Ascending aorta (tissue), 2 donors: ENCODE measurements around the gene ADM5. TPM values are rescaled to one million over a fixed set of nuclear protein-coding genes. Genes with fewer than 3 reads are reported as not detected.

Experiments
- DNase-seq, 2 donors: peaks; one replicate each; pipeline ENCODE4 v3.0.0-alpha.2; 2019; ENCODE audit warnings: low spot score in 2 of 2
- H3K27ac ChIP-seq, 2 donors: fragments of 200-600 bp; sonication (generic); one replicate each; pipeline ENCODE4 v1.5.1; 2016 to 2017; ENCODE audit warnings: mild to moderate bottlenecking in 1 of 2
- H3K27me3 ChIP-seq: fragments of 200-600 bp; sonication (generic); one replicate; pipeline ENCODE4 v1.5.1; 2017
- H3K36me3 ChIP-seq, 2 donors: fragments of 200-600 bp; sonication (generic); one replicate each; pipeline ENCODE4 v1.5.1; 2016
- H3K4me1 ChIP-seq, 2 donors: fragments of 200-600 bp; sonication (generic); one replicate each; pipeline ENCODE4 v1.5.1; 2016 to 2017; ENCODE audit warnings: mild to moderate bottlenecking in 1 of 2
- H3K4me3 ChIP-seq, 2 donors: fragments of 200-600 bp; sonication (generic); one replicate each; pipeline ENCODE4 v1.5.1; 2016 to 2017; ENCODE audit warnings: mild to moderate bottlenecking in 1 of 2
- H3K9me3 ChIP-seq, 2 donors: fragments of 200-600 bp; sonication (generic); one replicate each; pipeline ENCODE4 v1.5.1; 2016
- intact Hi-C: fragments of 100-400 bp; cut with DNase I; formaldehyde crosslinking; loops from one replicate; pipeline ENCODE4 v1.15.1; 2023
- total RNA-seq: library from RNA; depleted of rRNA; stranded (reverse); fragments of >200 nt; gene quantifications from one replicate; pipeline ENCODE4 v1.1.0, GENCODE V29; 2016
- TF ChIP-seq, protein P1 (sequence below), 3 experiments: fragments of 200-600 bp in 2 of 3; fragments of 450-650 bp in 1 of 3; sonication (generic) in 2 of 3; IDR thresholded peaks; one replicate each; pipeline ENCODE4 v1.5.1; 2016 to 2019; ENCODE audit warnings: antibody characterized with exemption in 3 of 3, mild to moderate bottlenecking in 1 of 3, moderate library complexity in 1 of 3

Gene ADM5
- total RNA-seq, 1 donor from 2014 or later: 9.8 TPM

DNA sequence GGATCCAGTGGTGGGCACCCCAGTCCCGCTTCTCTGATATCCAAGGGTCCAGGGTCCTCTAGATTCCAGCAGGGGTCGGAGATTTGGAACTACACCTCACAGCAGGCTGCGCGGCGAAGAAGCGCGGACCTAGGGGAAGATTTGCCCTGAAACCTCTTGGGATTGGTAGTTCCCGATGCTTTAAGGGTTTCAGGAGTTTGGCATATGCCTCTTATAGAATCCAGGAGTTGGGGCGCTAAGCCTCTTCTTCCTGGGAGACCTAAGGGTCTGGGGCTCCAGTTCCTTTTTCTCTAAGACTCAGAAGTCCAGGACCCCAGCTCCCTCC is 23.3 kb upstream of the ADM5 start:
- Histone ChIP-seq H3K9me3 (no peaks in the 10 kb centered on the region), H3K27ac (peak overlapping the region; percentile 87 to 89), H3K27me3 (no peaks in the 10 kb centered on the region), H3K4me3 (peak overlapping the region; percentile 83), H3K36me3 (peaks cover 18 to 22% of the 10 kb centered on the region in 2 donors), H3K4me1 (peaks cover 0 to 18% of the 10 kb centered on the region in 2 donors)
- intact Hi-C loops: no loop called here
- TF ChIP-seq, protein P1, sequence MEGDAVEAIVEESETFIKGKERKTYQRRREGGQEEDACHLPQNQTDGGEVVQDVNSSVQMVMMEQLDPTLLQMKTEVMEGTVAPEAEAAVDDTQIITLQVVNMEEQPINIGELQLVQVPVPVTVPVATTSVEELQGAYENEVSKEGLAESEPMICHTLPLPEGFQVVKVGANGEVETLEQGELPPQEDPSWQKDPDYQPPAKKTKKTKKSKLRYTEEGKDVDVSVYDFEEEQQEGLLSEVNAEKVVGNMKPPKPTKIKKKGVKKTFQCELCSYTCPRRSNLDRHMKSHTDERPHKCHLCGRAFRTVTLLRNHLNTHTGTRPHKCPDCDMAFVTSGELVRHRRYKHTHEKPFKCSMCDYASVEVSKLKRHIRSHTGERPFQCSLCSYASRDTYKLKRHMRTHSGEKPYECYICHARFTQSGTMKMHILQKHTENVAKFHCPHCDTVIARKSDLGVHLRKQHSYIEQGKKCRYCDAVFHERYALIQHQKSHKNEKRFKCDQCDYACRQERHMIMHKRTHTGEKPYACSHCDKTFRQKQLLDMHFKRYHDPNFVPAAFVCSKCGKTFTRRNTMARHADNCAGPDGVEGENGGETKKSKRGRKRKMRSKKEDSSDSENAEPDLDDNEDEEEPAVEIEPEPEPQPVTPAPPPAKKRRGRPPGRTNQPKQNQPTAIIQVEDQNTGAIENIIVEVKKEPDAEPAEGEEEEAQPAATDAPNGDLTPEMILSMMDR (IDR thresholded peaks at IDR 0.05): no peak
- no peak for DNase-seq

DNA sequence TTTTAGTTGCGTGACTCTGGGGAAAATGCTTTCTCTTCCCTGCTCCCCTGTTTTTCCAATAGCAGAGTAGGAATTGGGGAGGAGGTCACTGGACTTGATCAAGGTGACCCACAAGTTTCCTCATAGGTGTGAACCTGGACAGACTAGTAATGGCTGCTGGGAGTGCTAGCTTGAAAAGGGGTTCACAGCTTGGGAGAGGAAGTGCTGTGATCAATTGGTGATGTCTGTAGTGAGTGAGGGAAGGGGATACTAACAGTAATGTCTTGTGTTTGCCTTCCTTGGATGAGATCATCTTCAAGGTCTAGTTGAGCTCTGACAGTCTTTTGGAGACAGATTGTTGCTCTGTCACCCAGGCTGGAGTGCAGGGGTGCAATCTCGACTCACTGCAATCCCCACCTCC is 21.9 kb upstream of the ADM5 start:
- Histone ChIP-seq H3K36me3 (peaks cover 4 to 8% of the 10 kb centered on the region in 2 donors), H3K4me1 (peaks cover 0 to 21% of the 10 kb centered on the region in 2 donors), H3K9me3 (no peaks in the 10 kb centered on the region), H3K27ac (no peak overlapping the region), H3K4me3 (no peak overlapping the region), H3K27me3 (no peaks in the 10 kb centered on the region)
- intact Hi-C loops: no loop called here
- TF ChIP-seq, protein P1 (IDR thresholded peaks at IDR 0.05): no peak
- no peak for DNase-seq

DNA sequence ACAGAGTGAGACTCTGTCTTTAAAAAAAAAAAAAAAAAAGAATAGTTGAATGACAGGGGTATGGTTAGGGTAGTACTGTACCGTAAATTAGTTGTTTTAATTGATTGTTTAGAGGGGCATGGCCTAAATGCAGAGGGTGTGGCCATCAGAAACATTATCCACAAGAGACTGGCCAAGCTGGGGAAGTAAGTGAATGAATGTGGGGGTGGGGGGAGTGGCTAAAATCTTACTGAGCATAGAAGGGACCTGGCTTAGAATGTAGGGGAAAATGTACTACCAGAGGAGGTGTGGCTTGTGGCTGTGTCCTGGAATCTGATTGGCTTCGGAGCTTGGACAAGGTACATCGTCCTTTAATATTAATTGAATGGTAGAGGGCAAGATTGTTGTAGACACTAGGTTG is 19.9 kb upstream of the ADM5 start:
- DNase-seq: no peak
- TF ChIP-seq, protein P1 (IDR thresholded peaks at IDR 0.05): no peak
- intact Hi-C loops: no loop called here
- Histone ChIP-seq H3K4me3 (no peak overlapping the region), H3K4me1 (peaks cover 0 to 13% of the 10 kb centered on the region in 2 donors), H3K36me3 (no peaks in the 10 kb centered on the region), H3K27me3 (no peaks in the 10 kb centered on the region), H3K9me3 (no peaks in the 10 kb centered on the region), H3K27ac (no peak overlapping the region)

DNA sequence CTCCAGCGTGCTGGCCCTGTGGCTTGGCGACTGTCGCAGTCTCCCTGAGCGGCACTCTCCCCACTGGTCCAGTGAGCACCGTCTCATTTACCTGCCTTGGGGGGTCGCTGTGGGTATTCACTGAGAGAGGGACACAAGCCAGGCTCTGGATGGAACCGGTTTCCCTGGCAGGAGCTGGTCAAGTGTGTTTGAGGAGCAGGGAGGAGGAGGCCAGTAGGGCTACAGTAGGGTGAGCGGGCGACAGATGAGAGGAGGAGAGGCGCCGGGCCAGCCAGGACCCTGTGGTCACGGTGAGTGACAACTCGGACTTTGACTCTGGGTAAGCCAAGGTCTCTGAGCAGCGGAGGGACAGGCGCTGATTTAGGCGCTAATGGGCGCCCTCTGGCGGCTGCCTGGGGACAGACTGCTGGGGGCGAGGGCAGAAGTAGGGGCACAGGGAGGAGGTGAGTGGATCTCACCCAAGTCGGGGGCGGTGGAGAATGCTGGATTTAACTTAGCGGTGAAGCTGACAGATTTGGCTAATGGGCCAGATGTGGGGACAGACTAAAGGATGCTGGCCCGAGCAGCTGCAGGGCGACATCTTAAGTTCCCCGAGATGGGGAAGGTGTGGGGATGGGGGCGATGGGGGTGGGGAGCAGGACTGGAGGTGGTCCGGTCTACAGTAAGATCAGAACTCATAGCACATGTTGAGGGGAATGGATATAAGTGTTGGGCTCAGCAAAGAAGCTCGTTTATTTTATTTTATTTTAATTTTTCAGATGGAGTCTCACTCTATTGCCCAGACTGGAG is 17.1 kb upstream of the ADM5 start:
- Histone ChIP-seq H3K4me1 (peaks cover 0 to 8% of the 10 kb centered on the region in 2 donors), H3K9me3 (no peaks in the 10 kb centered on the region), H3K4me3 (peak overlapping the region in 1 of 2 donors; percentile 27), H3K27me3 (no peaks in the 10 kb centered on the region), H3K27ac (peak overlapping the region; percentile 17 to 54), H3K36me3 (no peaks in the 10 kb centered on the region)
- peak in 1 of 2 donors; percentile 87 for DNase-seq
- intact Hi-C loops: loop anchor here (10.0 kb wide), 1 partner anchor 1038 kb away; the partner anchor contains the start of gene DBP
- TF ChIP-seq, protein P1 (IDR thresholded peaks at IDR 0.05): peak; percentile 74 to 94 (median 91)

DNA sequence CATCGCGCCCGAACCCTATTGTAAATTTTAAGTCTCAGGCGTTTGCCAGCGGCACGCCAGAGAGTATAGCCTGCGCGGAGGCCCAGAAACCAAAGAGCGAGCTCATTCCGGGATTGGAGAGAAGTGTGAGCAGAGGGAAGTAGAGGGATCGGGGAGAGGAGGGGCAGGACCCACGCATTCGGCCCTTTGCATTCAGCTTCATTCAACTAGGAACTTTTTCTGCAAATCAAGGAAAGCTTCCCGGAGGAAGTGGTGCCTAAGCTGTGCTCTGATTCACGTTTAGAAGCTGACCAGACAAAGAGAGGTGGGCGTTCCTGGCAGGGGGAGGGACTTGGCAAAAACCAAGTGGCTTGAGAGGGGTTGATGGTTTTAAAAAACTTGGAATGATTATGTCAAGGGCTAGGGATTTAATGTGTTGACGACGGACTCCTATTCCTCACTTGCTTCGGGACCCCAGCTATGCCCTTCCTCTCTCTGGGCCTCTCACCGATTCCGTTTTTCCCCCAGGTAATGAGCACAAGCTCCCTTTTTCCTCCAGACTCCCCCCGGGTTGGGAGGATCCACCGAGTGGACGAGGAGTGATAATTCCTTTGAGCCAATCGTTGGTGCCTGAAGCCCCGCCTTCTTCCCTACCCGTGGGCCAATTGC is 13.1 kb upstream of the ADM5 start:
- peak in 1 of 2 donors; percentile 89 for DNase-seq
- TF ChIP-seq, protein P1 (IDR thresholded peaks at IDR 0.05): no peak
- Histone ChIP-seq H3K9me3 (no peaks in the 10 kb centered on the region), H3K4me1 (peaks cover 0 to 27% of the 10 kb centered on the region in 2 donors), H3K27ac (peak overlapping the region; percentile 84 to 94), H3K36me3 (peaks cover 0 to 4% of the 10 kb centered on the region in 2 donors), H3K27me3 (no peaks in the 10 kb centered on the region), H3K4me3 (peak overlapping the region; percentile 51)
- intact Hi-C loops: loop anchor here (1.0 to 10.0 kb wide), 10 partner anchors 11 to 1041 kb away; partner anchors contain the start of genes ALDH16A1, BCL2L12, DBP and DKKL1
